IMR-90 (cell line): ENCODE measurements around the gene TROAP. TPM values are rescaled to one million over a fixed set of nuclear protein-coding genes. Genes with fewer than 3 reads are reported as not detected.

Experiments
- ATAC-seq: fragments of 200-7000 bp; cut with Tn5 transposase; 2 replicates; pipeline ENCODE4 v1.9.1; 2020; ENCODE audit warnings: low read depth, mild to moderate bottlenecking, moderate library complexity
- BruUV-seq: library from RNA; stranded (reverse); fragments of 400-500 nt; replicated peaks from 2 replicates; lab custom pipeline; 2021; lab: Mats Ljungman, UMichigan
- CTCF ChIA-PET: fragments of 300-600 bp; formaldehyde crosslinking; extraction: SDS; loops from one replicate; lab custom pipeline; 2021; ENCODE audit warnings: antibody characterized with exemption; lab: Yijun Ruan, JAX
- POLR2A ChIA-PET: fragments of 300-600 bp; sonication (Branson Sonifier 250); formaldehyde crosslinking; loops from one replicate; lab custom pipeline; 2022; ENCODE audit warnings: antibody characterized with exemption; ENCODE audit not compliant: unreplicated experiment; lab: Charles Lee
- DNase-seq: peaks from one replicate; pipeline ENCODE4 v3.0.0; 2013
- H2AFZ ChIP-seq: replicated peaks from 2 replicates; pipeline ENCODE3; 2013; ENCODE audit warnings: low read length, mild to moderate bottlenecking; ENCODE audit not compliant: poor library complexity
- H2AK5ac ChIP-seq: 2 replicates; pipeline ENCODE4 v1.6.1; 2013; ENCODE audit warnings: low read depth, low read length, inconsistent platforms
- H2AK9ac ChIP-seq: replicated peaks from 2 replicates; pipeline ENCODE3; 2013; ENCODE audit warnings: mild to moderate bottlenecking, low read depth, low read length, moderate library complexity; ENCODE audit not compliant: poor library complexity
- H2BK120ac ChIP-seq: 2 replicates; pipeline ENCODE4 v1.6.1; 2013; ENCODE audit warnings: low read depth, low read length, inconsistent platforms
- H2BK15ac ChIP-seq: 3 replicates; pipeline ENCODE4 v1.6.1; 2013; ENCODE audit warnings: low read depth, low read length, inconsistent platforms
- H2BK20ac ChIP-seq: 2 replicates; pipeline ENCODE4 v1.6.1; 2013; ENCODE audit warnings: low read depth, mild to moderate bottlenecking, inconsistent platforms, low read length, moderate library complexity
- H2BK5ac ChIP-seq: 2 replicates; pipeline ENCODE4 v1.6.1; 2013; ENCODE audit warnings: mild to moderate bottlenecking, low read depth, low read length, inconsistent platforms; ENCODE audit not compliant: poor library complexity, severe bottlenecking
- H3K14ac ChIP-seq: replicated peaks from 2 replicates; pipeline ENCODE4 v1.6.1; 2013; ENCODE audit warnings: low read depth, low read length, inconsistent platforms
- H3K18ac ChIP-seq: 2 replicates; pipeline ENCODE4 v1.6.1; 2013; ENCODE audit warnings: low read depth, low read length, control low read depth
- H3K23ac ChIP-seq: 2 replicates; pipeline ENCODE4 v1.6.1; 2013; ENCODE audit warnings: low read depth, low read length, inconsistent platforms
- H3K27ac ChIP-seq: 2 replicates; pipeline ENCODE4 v1.5.1; 2013; ENCODE audit warnings: mild to moderate bottlenecking, control low read depth, low read length; ENCODE audit not compliant: insufficient read depth
- H3K27me3 ChIP-seq: 2 replicates; pipeline ENCODE4 v1.6.1; 2013; ENCODE audit warnings: low read length; ENCODE audit not compliant: control insufficient read depth, insufficient read depth
- H3K36me3 ChIP-seq: 2 replicates; pipeline ENCODE4 v1.6.1; 2013; ENCODE audit warnings: low read length, mixed read lengths; ENCODE audit not compliant: control insufficient read depth, insufficient read depth
- H3K4ac ChIP-seq: 2 replicates; pipeline ENCODE4 v1.6.1; 2013; ENCODE audit warnings: low read depth, low read length, inconsistent platforms
- H3K4me1 ChIP-seq: 2 replicates; pipeline ENCODE4 v1.6.1; 2013; ENCODE audit warnings: low read length, mixed read lengths; ENCODE audit not compliant: control insufficient read depth, insufficient read depth
- H3K4me2 ChIP-seq: 2 replicates; pipeline ENCODE4 v1.6.1; 2013; ENCODE audit warnings: low read depth, mild to moderate bottlenecking, control low read depth, low read length, moderate library complexity
- H3K4me3 ChIP-seq: 2 replicates; pipeline ENCODE4 v1.5.1; 2013; ENCODE audit warnings: low read depth, mild to moderate bottlenecking, control low read depth, low read length, moderate library complexity; ENCODE audit not compliant: insufficient read depth
- H3K56ac ChIP-seq: 2 replicates; pipeline ENCODE4 v1.6.1; 2013; ENCODE audit warnings: low read length, inconsistent platforms; ENCODE audit not compliant: insufficient read depth; ENCODE audit errors: extremely low read depth
- H3K79me1 ChIP-seq, 2 experiments: 2 replicates each; pipeline ENCODE4 v1.6.1; 2013; ENCODE audit warnings: low read length in 2 of 2, inconsistent platforms in 1 of 2, low read depth in 1 of 2
- H3K9ac ChIP-seq: 2 replicates; pipeline ENCODE4 v1.6.1; 2013; ENCODE audit warnings: low read depth, low read length, control low read depth
- H3K9me1 ChIP-seq: 2 replicates; pipeline ENCODE4 v1.6.1; 2013; ENCODE audit warnings: low read length, inconsistent platforms; ENCODE audit not compliant: insufficient read depth
- H3K9me3 ChIP-seq: 2 replicates; pipeline ENCODE4 v1.6.1; 2013; ENCODE audit warnings: low read length; ENCODE audit not compliant: control insufficient read depth, insufficient read depth
- H4K20me1 ChIP-seq: 2 replicates; pipeline ENCODE4 v1.6.1; 2013; ENCODE audit warnings: low read length, inconsistent platforms; ENCODE audit not compliant: insufficient read depth
- H4K5ac ChIP-seq: 2 replicates; pipeline ENCODE4 v1.6.1; 2013; ENCODE audit warnings: mild to moderate bottlenecking, low read depth, low read length, control low read depth
- H4K8ac ChIP-seq, 2 experiments: 2 replicates each; pipeline ENCODE4 v1.6.1; 2013; ENCODE audit warnings: low read depth in 2 of 2, low read length in 2 of 2, control low read depth in 1 of 2, inconsistent platforms in 1 of 2
- H4K91ac ChIP-seq: 2 replicates; pipeline ENCODE4 v1.6.1; 2013; ENCODE audit warnings: low read depth, low read length, inconsistent platforms; ENCODE audit not compliant: insufficient read depth
- BHLHE40 ChIP-seq: fragments of 150-350 bp; IDR thresholded peaks from 2 replicates; pipeline ENCODE4 v1.6.1; 2016; ENCODE audit warnings: mild to moderate bottlenecking, low read depth, low read length
- RAD21 ChIP-seq: IDR thresholded peaks from 2 replicates; pipeline ENCODE4 v1.6.1; 2012; ENCODE audit warnings: low read length, improper control_type of control experiment
- WGBS, 2 experiments: methylation state at CpG; one replicate each; pipeline versions ENCODE4 v1.1.5 to v1.1.7; 2013; ENCODE audit warnings: missing lambda C conversion rate in 2 of 2; ENCODE audit not compliant: insufficient read length in 1 of 2; ENCODE audit errors: extremely low coverage in 2 of 2; 5-methylcytosine and 5-hydroxymethylcytosine counted together
- dilution Hi-C: fragments of 300-500 bp; cut with HindIII; formaldehyde crosslinking; loops from one replicate; pipeline ENCODE4 v1.14.3; 2018; ENCODE audit warnings: low sequenced_read_pairs; ENCODE audit not compliant: unreplicated experiment
- in situ Hi-C: fragments of 300-500 bp; cut with MboI; formaldehyde crosslinking; loops from 3 replicates; pipeline ENCODE4 v1.14.3; 2019; ENCODE audit warnings: low sequenced_read_pairs, inconsistent platforms, mixed read lengths
- intact Hi-C: fragments of 100-400 bp; cut with micrococcal nuclease; formaldehyde crosslinking; loops from 2 replicates; pipeline ENCODE4 v1.10.0; 2022
- polyA plus RNA-seq, 3 experiments: library from polyadenylated mRNA; depleted of rRNA; stranded (reverse); fragments of >200 nt; gene quantifications; 2 replicates each; pipeline ENCODE4 v1.2.3, GENCODE V29; 2012; ENCODE audit warnings: low replicate concordance in 1 of 3
- total RNA-seq: library from RNA; depleted of rRNA; stranded (reverse); fragments of >200 nt; gene quantifications from 2 replicates; pipeline ENCODE4 v1.2.3, GENCODE V29; 2012

TROAP gene
- total and polyA plus RNA-seq, 2 of the 4 experiments (the other 2 are of a cell fraction): 21.5 to 29.3 TPM

DNA sequence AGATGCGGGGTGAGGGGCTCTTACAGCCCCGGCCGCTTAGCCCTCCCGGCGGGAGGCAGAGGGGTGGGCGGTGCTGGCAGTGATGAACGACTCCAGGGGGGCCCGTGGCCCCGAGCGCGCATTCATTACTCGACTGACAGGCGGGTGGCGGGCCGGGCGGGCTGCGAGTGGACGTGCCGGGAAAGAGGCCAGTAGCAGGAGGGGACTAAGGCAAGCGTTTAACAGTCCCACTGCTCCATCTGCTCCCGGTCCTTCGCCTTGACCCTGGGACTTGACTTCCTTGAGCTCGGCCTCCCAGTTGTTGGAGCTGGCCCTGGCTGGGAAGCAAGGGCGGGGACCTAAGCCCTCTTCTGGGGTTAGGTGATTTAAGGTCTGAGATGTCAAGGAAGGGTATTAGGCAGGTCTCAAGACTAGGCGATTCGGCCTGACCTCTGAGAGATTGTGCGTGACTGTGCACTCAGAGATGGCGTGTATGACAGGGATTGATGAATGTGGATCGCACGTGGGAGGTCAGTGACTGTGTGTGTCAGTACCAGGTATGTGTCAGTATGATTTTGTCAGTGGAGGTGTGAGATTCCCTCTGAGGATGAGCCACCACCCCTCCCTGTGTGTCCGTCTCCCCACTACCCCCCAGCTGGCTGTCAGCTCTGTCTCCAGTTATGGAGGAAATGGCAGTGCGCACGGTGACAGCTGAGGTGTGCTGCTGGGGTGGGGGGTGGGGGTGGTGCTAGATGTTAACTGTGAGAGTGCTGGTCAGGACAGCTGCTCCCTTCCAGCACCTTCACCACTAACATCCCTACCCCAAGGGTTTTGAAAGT, 20.1 kb downstream of the TROAP start:
- H3K56ac ChIP-seq: no peak overlapping the region
- POLR2A ChIA-PET: no interaction called here

More for the DNA sequence above, 20.1 kb downstream of the TROAP start:
- H2BK15ac ChIP-seq: no peak overlapping the region
- H3K79me1 ChIP-seq: peaks cover 0 to 4% of the 10 kb centered on the region in 2 experiments; a peak in 1 of 4 replicates
- H3K27ac ChIP-seq: no peak overlapping the region
- H2BK5ac ChIP-seq: no peak overlapping the region
- H2AK5ac ChIP-seq: peak overlapping the region; percentile 42; the same call in 1 of the 2 replicates
- peaks cover 8% of the 10 kb centered on the region; the same call in 1 of the 2 replicates for H3K9me1 ChIP-seq
- ATAC-seq (no peak), DNase-seq (no peak)
- H3K4me1 ChIP-seq: peaks cover 20% of the 10 kb centered on the region
- in situ Hi-C loops (no loop called here), intact Hi-C loops (no loop called here), dilution Hi-C loops (no loop called here)
- no peak overlapping the region for H3K18ac ChIP-seq
- no peak overlapping the region for H2BK20ac ChIP-seq
- peak; percentile 79 for TF ChIP-seq BHLHE40
- TF ChIP-seq RAD21: no peak
- H3K36me3 ChIP-seq: no peaks in the 10 kb centered on the region
- peak overlapping the region; percentile 67 for H2AK9ac ChIP-seq
- H4K91ac ChIP-seq: no peak overlapping the region
- peak overlapping the region; percentile 91 for H2AFZ ChIP-seq
- H3K4me2 ChIP-seq: peak overlapping the region; percentile 72
- 4% methylated on average over 10 of the region's 33 CpGs; no CpG with 5 or more reads in 1 of the 2 experiments for WGBS, 2 experiments
- H3K14ac ChIP-seq: 0 out of 2 replicates have a peak overlapping the region, but pooled peaks have one; percentile 25
- peak overlapping the region; percentile 21; the same call in 1 of the 2 replicates for H3K4me3 ChIP-seq
- CTCF ChIA-PET: interaction anchor here (1.0 to 2.9 kb wide), 4 partner anchors 9 to 162 kb away, joined by 3 to 24 read pairs (median 5); no protein-coding TSS in a partner anchor
- H4K5ac ChIP-seq: no peak overlapping the region
- peak overlapping the region; percentile 13; the same call in 1 of the 2 replicates for H3K23ac ChIP-seq
- H3K9me3 ChIP-seq: no peaks in the 10 kb centered on the region
- H4K20me1 ChIP-seq: 0 out of 2 replicates have a peak, but pooled peaks cover 5% of the 10 kb centered on the region
- H3K4ac ChIP-seq: no peak overlapping the region
- H3K9ac ChIP-seq: no peak overlapping the region
- H2BK120ac ChIP-seq: no peak overlapping the region
- H3K27me3 ChIP-seq: peaks cover 83% of the 10 kb centered on the region
- no peak overlapping the region for H4K8ac ChIP-seq
- no TSS peak for BruUV-seq
